Measurements from ENCODE around the gene CTSW.

DNA sequence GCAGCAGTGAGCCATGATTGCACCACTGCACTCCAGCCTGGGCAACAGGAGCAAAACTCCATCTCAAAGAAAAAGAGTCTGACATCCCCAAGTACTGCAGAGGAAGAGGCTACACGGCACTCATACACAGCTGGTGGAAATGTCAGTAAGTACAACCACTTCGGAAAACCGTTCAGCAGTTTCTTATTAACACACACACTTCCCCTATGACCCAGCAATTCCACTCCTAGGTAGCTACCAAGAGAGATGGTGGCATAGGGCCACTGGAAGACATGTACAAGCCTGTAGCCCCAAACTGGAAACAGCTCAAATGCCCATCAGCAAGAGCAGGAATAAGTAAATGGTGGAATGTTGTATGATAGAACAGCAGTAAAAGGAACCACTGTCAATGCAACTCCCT is 42.9 kb downstream of the CTSW start:
- TF ChIP-seq, protein P1, sequence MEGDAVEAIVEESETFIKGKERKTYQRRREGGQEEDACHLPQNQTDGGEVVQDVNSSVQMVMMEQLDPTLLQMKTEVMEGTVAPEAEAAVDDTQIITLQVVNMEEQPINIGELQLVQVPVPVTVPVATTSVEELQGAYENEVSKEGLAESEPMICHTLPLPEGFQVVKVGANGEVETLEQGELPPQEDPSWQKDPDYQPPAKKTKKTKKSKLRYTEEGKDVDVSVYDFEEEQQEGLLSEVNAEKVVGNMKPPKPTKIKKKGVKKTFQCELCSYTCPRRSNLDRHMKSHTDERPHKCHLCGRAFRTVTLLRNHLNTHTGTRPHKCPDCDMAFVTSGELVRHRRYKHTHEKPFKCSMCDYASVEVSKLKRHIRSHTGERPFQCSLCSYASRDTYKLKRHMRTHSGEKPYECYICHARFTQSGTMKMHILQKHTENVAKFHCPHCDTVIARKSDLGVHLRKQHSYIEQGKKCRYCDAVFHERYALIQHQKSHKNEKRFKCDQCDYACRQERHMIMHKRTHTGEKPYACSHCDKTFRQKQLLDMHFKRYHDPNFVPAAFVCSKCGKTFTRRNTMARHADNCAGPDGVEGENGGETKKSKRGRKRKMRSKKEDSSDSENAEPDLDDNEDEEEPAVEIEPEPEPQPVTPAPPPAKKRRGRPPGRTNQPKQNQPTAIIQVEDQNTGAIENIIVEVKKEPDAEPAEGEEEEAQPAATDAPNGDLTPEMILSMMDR (IDR thresholded peaks at IDR 0.05), result no peak
- TF ChIP-seq POLR2A (IDR thresholded peaks at IDR 0.05), result no peak
